Panc1 (cell line): ENCODE measurements around the gene MYADML2. TPM values are rescaled to one million over a fixed set of nuclear protein-coding genes. Genes with fewer than 3 reads are reported as not detected.
A peak's percentile ranks its signal among the peaks of the same experiment; 100 is the strongest.
"Not testable (repeated sequence)": the region's sequence is repeated elsewhere in the genome, so short reads cannot be mapped to it uniquely, and the experiment has no call there.

Experiments
- ATAC-seq: fragments of 200-7000 bp; cut with Tn5 transposase; 2 replicates; pipeline ENCODE4 v1.9.1; 2020; ENCODE audit warnings: mild to moderate bottlenecking, moderate library complexity
- BruUV-seq: library from RNA; stranded (reverse); fragments of 400-500 nt; replicated peaks from 2 replicates; lab custom pipeline; 2021; lab: Mats Ljungman, UMichigan
- CTCF ChIA-PET: fragments of 300-600 bp; sonication (Branson Sonifier 250); formaldehyde crosslinking; loops from one replicate; lab custom pipeline; 2022; ENCODE audit warnings: antibody characterized with exemption; lab: Charles Lee
- POLR2A ChIA-PET: fragments of 300-600 bp; sonication (Branson Sonifier 250); formaldehyde crosslinking; loops from one replicate; lab custom pipeline; 2022; ENCODE audit warnings: antibody characterized with exemption; lab: Charles Lee
- DNase-seq: peaks from one replicate; pipeline ENCODE4 v3.0.0-alpha.2; 2010; ENCODE audit warnings: low read depth, low spot score
- H3K27ac ChIP-seq: 2 replicates; pipeline ENCODE4 v1.5.1; 2011; ENCODE audit warnings: mild to moderate bottlenecking, low read length, inconsistent platforms
- H3K27me3 ChIP-seq: fragments of 200-500 bp; sonication (Bioruptor generic); 2 replicates; pipeline ENCODE4 v1.6.0; 2014; ENCODE audit warnings: low read length, inconsistent platforms; ENCODE audit not compliant: control insufficient read depth, insufficient read depth
- H3K36me3 ChIP-seq: fragments of 200-500 bp; sonication (Bioruptor generic); 2 replicates; pipeline ENCODE4 v1.5.1; 2014; ENCODE audit warnings: inconsistent platforms, mild to moderate bottlenecking, low read length, moderate library complexity; ENCODE audit not compliant: control insufficient read depth, insufficient read depth
- H3K4me1 ChIP-seq: 2 replicates; pipeline ENCODE4 v1.5.1; 2011; ENCODE audit warnings: inconsistent platforms, mild to moderate bottlenecking, low read length, moderate library complexity; ENCODE audit not compliant: control insufficient read depth, insufficient read depth
- H3K4me3 ChIP-seq, 2 experiments: 2 replicates each; pipeline ENCODE4 v1.5.1; 2011 to 2012; ENCODE audit warnings: low read depth in 2 of 2, low read length in 2 of 2, mild to moderate bottlenecking in 2 of 2, inconsistent platforms in 1 of 2, moderate library complexity in 1 of 2
- H3K9me3 ChIP-seq: fragments of 200-500 bp; sonication (Bioruptor generic); 2 replicates; pipeline ENCODE4 v1.5.1; 2014; ENCODE audit warnings: low read depth, mild to moderate bottlenecking, inconsistent platforms, low read length, moderate library complexity; ENCODE audit not compliant: control insufficient read depth, insufficient read depth
- CTCF ChIP-seq: fragments of 450-650 bp; IDR thresholded peaks from 2 replicates; pipeline ENCODE4 v1.5.1; 2017; ENCODE audit warnings: mild to moderate bottlenecking
- POLR2AphosphoS5 ChIP-seq: IDR thresholded peaks from 2 replicates; pipeline ENCODE4 v1.6.1; 2012; ENCODE audit warnings: mild to moderate bottlenecking, low read depth, low read length, moderate library complexity
- REST ChIP-seq, 2 experiments: IDR thresholded peaks; 2 replicates each; pipeline ENCODE4 v1.6.1; 2011 to 2012; ENCODE audit warnings: low read depth in 2 of 2, control low read depth in 1 of 2, low read length in 1 of 2, mild to moderate bottlenecking in 1 of 2, moderate library complexity in 1 of 2; ENCODE audit not compliant: insufficient read depth in 1 of 2
- SIN3A ChIP-seq: IDR thresholded peaks from 2 replicates; pipeline ENCODE4 v1.6.1; 2012; ENCODE audit warnings: low read depth, mild to moderate bottlenecking, low read length, moderate library complexity, borderline replicate concordance; ENCODE audit not compliant: insufficient read depth
- TCF7L2 ChIP-seq: IDR thresholded peaks from 2 replicates; pipeline ENCODE4 v1.6.1; 2011; ENCODE audit warnings: mild to moderate bottlenecking, low read depth, low read length, inconsistent platforms
- in situ Hi-C: cut with HindIII; loops from 2 replicates; pipeline ENCODE4 v1.10.0; 2016; ENCODE audit warnings: low sequenced_read_pairs, low pct_unique_long_range_greater_than_20kb
- intact Hi-C: fragments of 100-400 bp; cut with micrococcal nuclease; formaldehyde crosslinking; loops from one replicate; pipeline ENCODE4 v1.10.0; 2022; ENCODE audit not compliant: unreplicated experiment
- total RNA-seq: library from RNA; stranded (reverse); gene quantifications from one replicate; pipeline ENCODE4 v1.2.1, GENCODE V29; 2021; ENCODE audit not compliant: unreplicated experiment

The MYADML2 gene
- total RNA-seq, 1 experiment from 2014 or later: not detected

- DNase-seq (no peak), ATAC-seq (no peak)
- H3K9me3 ChIP-seq: no peaks in the 10 kb centered on the region
- H3K4me3 ChIP-seq: no peak overlapping the region
- H3K36me3 ChIP-seq: peaks cover 16% of the 10 kb centered on the region
- peak overlapping the region; percentile 56 for H3K27ac ChIP-seq
- intact Hi-C loops (no loop called here), in situ Hi-C loops (no loop called here)
- ChIA-PET CTCF (interaction anchor here (0.6 to 0.7 kb wide), 2 partner anchors 69 to 103 kb away, joined by 4 to 7 read pairs; partner anchors contain the start of gene CENPX), POLR2A (no interaction called here)
- peaks cover 54% of the 10 kb centered on the region for H3K4me1 ChIP-seq
- no TSS peak for BruUV-seq
- TF ChIP-seq REST (IDR thresholded peaks at IDR 0.05; ENCODE audit: insufficient read depth in 1 of 2, low read depth in 2 of 2, low read length in 1 of 2) (no peak), SIN3A (no peak), TCF7L2 (no peak), POLR2AphosphoS5 (no peak), CTCF (no peak)
- no peaks in the 10 kb centered on the region for H3K27me3 ChIP-seq
Measured at GRCh38 chr17:81918832-81919545, 28.0 kb downstream of the MYADML2 start.

GRCh38 chr17:81918333-81918669 lies 28.7 kb downstream of the MYADML2 start:
- H3K4me1 ChIP-seq: peaks cover 49% of the 10 kb centered on the region
- peak overlapping the region; percentile 72 to 80 for H3K4me3 ChIP-seq
- H3K9me3 ChIP-seq, in situ Hi-C loops, CTCF ChIA-PET, DNase-seq, BruUV-seq, intact Hi-C loops, POLR2A ChIA-PET, H3K27me3 ChIP-seq: not testable (repeated sequence)
- ATAC-seq: peak; percentile 48
- peak overlapping the region; percentile 56 for H3K27ac ChIP-seq
- H3K36me3 ChIP-seq: peaks cover 16% of the 10 kb centered on the region
